ENCODE results near the gene CDCP2.

CDCP2 gene

DNA sequence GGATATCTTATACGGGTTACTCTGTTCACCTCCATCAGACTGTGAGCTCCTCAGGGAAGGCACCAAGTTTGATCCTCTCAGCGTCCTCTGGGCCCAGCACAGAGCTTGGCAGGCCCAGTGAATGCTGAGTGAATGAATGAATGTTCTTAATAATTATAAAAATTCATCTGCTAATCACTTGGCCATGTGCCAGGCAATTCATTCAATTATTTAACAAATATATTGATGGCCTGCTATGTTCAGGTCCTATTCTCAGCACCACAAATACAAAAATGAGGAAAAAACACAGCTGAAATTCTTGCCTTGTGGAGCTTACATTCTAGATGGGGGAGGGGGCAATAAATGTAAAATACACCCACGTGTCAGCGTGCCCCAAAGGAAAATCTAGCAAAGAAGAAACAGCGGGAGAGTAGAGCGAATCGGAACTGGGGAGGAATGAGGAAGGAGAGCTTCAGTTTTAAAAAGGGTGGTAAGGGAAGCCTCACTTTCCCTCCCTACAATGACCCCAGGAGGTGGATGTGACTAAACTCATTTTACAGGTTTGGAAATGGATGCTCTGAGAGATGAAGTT, 15.8 kb downstream of the CDCP2 start:
- no peak for DNase-seq (ENCODE audit: low spot score)

GRCh38 chr1:54136269-54136896, 16.4 kb downstream of the CDCP2 start:
- no peak for DNase-seq (ENCODE audit: low spot score)

- DNase-seq (ENCODE audit: low spot score), result no peak
These were observed 17.2 kb downstream of the CDCP2 start for GRCh38 chr1:54135436-54136120.

- DNase-seq (ENCODE audit: low spot score), result no peak
These were observed 18.5 kb downstream of the CDCP2 start for GRCh38 chr1:54134295-54134694.

DNA sequence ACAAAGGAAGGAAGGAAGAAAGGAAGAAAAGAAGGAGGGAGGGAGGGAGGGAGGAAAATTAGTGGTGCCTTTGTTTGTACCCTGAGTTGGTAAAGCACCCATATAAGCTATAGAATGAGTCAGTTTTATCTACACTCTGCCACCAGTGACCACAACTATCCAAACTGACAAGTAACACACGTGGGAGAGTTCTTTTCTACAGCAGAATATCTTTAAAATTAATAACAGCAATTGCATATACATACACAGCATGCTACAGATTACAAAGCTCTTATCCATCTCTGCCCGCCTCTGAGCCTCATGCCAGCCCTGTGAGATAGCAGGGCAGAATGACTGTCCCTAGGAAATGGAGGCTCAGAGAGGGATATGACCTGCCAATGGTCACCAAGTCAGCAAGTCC, 20.3 kb downstream of the CDCP2 start:
- no peak for DNase-seq (ENCODE audit: low spot score)

- DNase-seq (ENCODE audit: low spot score), result no peak
These were observed 21.4 kb downstream of the CDCP2 start for GRCh38 chr1:54131419-54131818.

DNA sequence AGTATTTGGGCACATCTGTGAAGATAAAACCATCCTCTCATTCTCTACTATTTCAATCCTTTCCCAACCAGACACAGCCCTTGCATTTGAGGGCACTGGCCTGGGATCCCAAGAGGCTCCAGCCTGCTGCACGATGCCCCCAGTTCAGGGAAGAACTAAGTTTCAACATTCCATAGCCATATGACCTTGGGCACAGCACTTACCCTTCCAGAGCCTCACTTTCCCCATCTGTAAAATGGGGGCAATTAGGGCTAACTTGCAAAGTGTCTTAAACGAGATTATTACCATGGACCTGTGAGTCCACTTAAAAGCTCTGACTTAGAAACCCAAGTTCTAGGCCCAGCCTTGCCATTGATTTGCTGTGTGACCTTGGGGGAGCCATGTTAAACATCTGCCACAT, 22.9 kb downstream of the CDCP2 start:
- no peak for DNase-seq (ENCODE audit: low spot score)

DNA sequence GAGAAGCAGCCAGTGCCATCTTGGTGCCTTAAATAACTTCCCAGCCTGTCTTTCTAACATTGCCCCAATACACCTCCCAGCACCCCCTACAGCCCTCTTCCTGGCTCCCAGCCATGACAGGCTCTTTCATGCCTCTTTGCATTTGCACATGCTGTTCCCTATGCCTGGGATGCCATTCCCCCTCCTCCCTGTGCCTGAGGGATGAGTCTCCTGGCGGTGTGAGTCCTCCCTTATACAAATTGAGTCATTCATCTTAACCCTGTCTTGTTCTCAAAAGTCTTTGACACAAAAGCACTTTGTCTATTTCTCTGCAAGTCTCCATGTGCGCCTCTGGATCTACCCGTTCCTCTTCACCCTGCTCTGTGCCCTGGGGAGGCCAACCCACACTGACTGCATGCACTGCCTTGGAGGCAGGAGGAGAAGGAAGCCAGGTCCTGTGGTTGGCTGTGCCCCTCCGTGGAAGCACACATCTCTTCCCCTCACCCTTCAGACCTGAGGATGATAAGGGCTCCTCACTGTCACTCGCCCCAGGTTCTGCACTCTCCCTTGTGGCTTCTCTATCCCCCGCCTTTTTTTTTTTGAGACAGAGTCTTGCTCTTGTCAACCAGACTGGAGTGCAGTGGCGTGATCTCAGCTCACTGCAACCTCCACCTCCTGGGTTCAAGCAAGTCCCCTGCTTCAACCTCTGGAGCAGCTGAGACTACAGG, 25.1 kb downstream of the CDCP2 start:
- DNase-seq (ENCODE audit: low spot score), result no peak

DNA sequence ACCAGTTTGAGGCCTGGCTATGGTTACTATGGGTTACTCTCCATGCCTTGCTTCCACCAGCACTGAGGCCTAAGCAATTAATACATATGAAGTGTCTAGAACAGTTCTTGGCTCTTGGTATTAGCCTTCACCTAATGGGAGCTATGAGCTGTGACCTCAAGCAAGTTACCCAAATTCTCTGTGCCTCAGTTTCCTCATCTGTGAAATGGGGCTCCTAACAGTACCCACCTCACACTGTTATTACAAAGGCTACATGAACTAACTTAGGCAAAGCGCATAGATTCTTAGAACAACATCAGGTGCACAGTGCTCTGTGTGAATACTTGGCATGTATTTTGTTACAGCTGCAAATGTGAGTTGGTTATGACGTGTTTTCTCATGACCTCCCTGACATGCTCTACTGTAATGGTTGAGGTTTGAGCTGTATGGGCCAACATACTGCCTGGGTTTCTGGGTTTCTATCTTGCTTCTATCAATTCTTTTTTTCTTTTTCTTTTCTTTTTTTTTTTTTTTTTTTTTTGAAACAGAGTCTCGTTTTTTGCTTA, 26.5 kb downstream of the CDCP2 start:
- no peak for DNase-seq (ENCODE audit: low spot score)

- peak; percentile 35 for DNase-seq (ENCODE audit: low spot score)
These were observed 27.3 kb downstream of the CDCP2 start for GRCh38 chr1:54125386-54126070.

DNA sequence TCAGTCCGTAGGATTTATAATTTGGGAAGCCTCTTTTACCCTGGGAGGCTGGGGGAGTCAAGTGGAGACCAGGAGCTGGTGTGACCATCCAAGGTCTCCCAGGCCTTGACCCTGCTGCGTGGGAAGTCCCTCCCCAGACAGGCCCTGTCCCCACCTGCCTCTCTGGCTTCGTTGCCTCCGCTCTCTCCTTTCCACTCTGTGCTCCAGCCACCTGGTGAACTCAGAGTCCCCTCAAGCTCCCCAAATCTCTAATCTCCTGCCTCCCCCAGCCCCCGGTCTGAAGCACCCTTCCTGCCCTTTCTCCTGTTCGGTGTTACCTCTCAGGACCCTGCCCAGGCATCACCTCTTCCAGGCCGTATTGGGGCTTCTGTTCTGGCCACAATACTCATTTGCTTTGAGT, 27.9 kb downstream of the CDCP2 start:
- no peak for DNase-seq (ENCODE audit: low spot score)

DNA sequence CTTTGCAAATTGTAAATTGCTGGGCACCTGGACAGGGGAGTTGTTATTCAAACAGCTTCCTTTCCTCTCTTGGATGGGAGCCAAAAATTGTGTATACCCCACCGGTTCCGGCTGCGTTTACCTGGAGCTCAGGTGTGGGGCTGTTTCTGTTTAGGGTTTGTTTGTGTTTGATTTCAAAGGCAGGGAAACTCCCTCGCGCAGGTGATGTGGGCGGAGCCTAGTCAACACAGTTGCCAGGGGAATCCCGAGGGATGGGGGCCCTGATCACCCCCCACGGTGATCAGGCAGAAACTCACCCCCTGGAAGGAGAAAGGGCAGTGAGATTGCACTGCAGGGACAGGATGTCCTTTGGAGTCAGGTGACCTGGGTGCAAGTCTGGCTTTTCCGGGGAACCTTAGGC, 28.3 kb downstream of the CDCP2 start:
- no peak for DNase-seq (ENCODE audit: low spot score)

DNA sequence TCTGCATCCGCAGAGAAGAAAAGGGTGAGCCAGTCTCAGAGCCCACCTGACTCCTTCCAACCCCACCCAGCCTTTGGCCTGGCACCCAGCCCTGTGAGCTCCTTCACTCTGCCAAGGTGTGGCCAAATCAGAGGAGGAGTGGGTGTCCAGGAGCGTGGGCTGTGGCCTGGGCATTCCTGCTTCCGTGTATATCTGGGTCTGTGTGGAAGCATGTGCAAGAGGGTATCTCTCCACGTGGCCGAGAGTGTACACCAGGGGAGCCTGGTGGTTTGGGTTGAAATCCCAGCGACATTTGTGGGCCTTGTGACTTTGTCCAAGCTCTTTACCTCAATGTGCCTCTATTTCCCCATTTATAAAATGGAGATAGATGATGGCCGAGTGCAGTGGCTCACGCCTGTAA, 29.8 kb downstream of the CDCP2 start:
- DNase-seq (ENCODE audit: low spot score), result no peak

GRCh38 chr1:54122135-54122751, 30.6 kb downstream of the CDCP2 start:
- DNase-seq (ENCODE audit: low spot score), result peak; percentile 52

- DNase-seq (ENCODE audit: low spot score), result peak; percentile 90
These were observed 31.2 kb downstream of the CDCP2 start for GRCh38 chr1:54121482-54122134.

DNA sequence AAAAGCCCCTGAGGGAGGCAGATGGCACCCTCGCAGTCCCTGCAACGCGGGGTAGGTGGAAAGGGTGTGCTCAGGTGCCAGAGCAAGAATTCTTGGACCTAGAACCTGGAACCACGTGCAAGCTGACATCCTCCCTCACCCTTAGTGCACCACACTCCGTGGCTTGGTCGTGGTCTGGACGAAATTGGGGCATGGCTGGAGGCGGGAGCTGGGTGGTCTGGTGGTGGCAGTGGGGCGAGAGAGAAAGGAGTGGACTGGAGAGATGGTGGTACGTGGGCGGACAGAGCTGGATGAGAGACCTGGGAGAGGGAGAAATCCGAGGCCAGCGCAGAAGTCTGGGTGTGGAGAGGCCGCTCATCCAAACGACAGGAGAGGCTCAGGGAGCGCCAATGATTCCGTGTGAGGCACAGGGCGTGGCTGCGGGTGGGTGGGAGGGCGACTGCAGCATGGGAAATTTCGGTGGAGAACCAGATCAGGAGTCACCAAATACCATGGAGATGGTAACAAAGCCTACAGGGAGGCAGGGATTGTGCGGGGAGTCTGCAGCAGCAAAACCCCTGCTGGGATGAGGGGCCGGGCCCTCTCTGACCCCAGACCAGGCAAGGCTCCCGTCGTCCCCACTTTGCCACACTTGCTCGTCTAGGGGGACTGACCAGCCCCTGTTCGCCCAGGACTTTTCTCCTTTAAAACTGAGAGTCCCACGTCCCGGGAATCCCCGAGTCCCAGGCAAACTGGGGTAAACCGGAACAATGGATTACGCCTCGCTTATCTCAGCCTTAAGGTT, 31.9 kb downstream of the CDCP2 start:
- no peak for DNase-seq (ENCODE audit: low spot score)

GRCh38 chr1:54120018-54120697, 32.6 kb downstream of the CDCP2 start:
- no peak for DNase-seq (ENCODE audit: low spot score)

GRCh38 chr1:54118704-54119103, 34.1 kb downstream of the CDCP2 start:
- DNase-seq (ENCODE audit: low spot score), result no peak

- DNase-seq (ENCODE audit: low spot score), result no peak
These were observed 34.8 kb downstream of the CDCP2 start for GRCh38 chr1:54117815-54118563.
